Astrocyte of the cerebellum (primary cell): Measurements from ENCODE around the gene SLX4IP.

Source experiments
- DNase-seq: peaks from one replicate; pipeline ENCODE4 v3.0.0-alpha.2; 2011; ENCODE audit warnings: low read depth
- H3K4me3 ChIP-seq: 2 replicates; pipeline ENCODE4 v1.5.1; 2011; ENCODE audit warnings: mild to moderate bottlenecking, low read depth, low read length, moderate library complexity
- CTCF ChIP-seq: IDR thresholded peaks from 2 replicates; pipeline ENCODE4 v1.5.1; 2012; ENCODE audit warnings: low read length, low read depth, moderate library complexity, mild to moderate bottlenecking; ENCODE audit errors: missing control alignments
- in situ Hi-C: cut with HindIII; loops from 2 replicates; pipeline ENCODE4 v1.10.0; 2017; ENCODE audit warnings: low sequenced_read_pairs

Gene SLX4IP

DNA sequence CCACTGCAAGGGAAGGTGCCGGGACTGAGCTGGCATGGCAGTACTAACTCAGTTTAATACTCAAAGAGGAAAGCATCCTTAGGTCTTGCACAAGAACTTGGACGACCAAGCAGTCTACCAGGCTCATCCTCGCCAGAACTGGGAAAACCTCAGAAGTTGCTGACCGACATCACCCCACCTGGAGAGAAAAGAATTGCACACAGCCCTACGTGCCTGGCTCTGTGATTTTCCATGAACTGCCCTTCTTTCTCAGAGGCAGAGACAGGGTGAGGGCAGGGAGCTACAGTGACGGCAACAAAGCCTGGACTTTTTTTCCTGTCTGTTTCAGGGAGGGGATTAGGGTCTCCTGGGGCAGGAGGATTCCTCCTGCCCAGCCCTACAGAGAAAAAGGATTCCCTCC lies 230.7 kb downstream of the SLX4IP start:
- H3K4me3 ChIP-seq, result no peak overlapping the region
- no peak for DNase-seq
- TF ChIP-seq CTCF, result no peak
- in situ Hi-C loops, result no loop called here

DNA sequence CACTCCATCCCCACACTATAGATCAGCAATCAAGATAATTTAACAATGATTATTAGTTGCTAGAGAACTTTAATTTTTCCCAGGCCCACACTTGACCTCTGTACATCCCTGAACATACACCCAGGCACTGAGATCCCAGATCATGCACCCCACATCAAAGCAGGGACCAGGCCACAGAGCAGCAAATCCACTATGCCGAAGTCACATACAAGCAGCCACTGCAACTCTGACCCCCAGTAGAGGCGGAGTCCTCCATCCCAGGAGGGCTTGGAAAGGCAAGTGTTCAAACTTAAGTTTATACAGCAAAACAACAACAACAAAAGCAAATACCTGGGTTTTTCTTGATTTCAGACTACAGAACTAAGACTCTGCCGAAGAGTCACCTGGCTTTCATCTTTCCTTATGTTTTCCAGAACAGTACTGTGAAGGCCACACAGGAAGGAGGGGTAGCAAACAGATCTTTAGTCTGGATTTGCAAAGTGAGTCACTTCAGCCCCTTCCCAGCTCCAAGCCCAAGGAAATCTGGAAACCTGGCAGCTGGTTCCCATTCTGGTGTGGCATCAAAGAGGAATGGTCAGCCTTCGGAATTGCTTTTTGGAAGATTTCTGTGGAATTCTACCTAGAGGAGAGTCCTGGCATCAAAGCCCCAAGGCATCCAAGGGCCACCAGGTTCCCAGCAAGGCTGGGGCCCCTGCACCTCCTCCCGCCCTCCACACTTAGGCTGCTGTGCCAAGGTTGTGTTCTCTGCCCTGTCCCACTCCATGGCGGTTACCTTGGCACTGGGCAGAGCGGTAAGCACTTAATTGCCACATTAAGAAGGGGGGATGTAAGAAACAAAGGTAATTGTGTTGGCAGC lies 231.3 kb downstream of the SLX4IP start:
- DNase-seq, result no peak
- TF ChIP-seq CTCF, result no peak
- H3K4me3 ChIP-seq, result no peak overlapping the region
- in situ Hi-C loops, result no loop called here

DNA sequence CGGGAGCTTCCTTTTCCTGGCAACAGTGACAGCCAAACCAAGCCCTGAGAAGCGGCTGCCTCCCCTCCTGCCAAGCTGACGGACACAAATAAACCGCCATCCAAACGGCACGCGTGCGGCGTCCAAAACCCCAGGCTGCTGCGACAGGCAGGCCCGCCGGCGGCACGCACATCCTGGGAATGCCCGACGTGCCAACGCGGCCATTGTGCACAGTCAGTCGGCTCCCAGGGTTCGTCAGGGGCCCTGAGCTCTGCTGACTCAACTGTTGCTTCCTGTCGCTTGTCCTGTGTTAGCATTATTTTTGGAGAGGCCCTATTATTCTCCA lies 231.9 kb downstream of the SLX4IP start:
- H3K4me3 ChIP-seq, result no peak overlapping the region
- in situ Hi-C loops, result no loop called here
- DNase-seq, result no peak
- no peak for TF ChIP-seq CTCF

DNA sequence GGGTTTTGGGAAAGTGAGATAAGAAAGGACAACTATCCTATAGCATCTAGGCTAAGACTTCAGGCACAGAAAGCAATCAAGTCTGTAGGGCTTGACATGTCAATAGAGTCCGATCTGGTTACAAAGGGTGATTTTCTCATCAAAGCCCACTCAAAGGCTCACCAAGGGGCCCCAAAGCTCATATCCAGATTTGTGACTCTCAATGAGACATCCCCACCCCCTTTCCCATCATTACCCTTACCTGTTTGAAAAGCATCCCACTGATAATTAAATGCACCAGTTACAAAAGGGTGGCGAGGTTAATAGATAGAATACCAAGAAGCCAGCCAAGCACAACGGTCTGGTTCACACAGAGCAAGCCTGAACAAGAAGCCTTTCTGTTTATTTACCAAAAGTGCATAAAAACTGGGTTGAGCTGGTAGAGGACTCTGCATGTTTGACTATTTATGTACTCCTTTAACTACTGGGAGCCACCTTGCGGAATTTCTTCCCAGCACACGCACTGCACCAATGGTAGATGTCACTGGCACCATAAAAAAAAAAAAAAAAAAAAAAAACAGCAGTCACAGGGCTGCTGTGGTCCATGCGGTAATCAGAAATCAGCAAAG lies 232.6 kb downstream of the SLX4IP start:
- TF ChIP-seq CTCF, result no peak
- no peak for DNase-seq
- in situ Hi-C loops, result no loop called here
- H3K4me3 ChIP-seq, result no peak overlapping the region

- no peak for DNase-seq
- in situ Hi-C loops, result no loop called here
- H3K4me3 ChIP-seq, result no peak overlapping the region
- no peak for TF ChIP-seq CTCF
These were observed 233.7 kb downstream of the SLX4IP start for GRCh38 chr20:10668677-10669368.

DNA sequence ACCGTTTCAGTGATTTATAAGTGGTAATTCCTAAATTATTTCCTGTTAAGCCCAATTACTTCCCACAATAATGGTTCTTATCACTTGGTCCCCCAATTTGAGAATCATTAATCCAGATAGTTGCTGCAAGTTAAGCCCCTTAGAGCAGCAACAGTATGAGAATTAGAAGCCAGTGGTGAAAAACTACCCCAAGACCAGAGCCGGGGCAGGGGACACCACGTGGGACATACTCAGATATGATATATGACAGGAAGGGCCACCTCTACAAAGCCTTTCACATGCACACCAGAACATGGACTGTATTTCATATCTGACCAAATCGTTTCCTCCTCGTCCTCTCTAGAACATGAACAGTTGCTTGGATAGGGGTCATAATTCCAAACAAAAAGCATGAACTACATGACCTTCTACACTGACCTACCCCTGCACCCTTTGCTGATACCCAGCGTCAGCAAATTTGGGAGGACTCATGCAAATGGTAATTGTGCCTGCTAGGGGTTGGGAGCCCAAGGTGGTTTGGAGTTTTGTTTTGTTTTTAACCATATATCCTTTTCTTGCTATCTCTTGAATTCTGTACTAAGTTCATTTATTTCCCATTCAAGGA lies 234.8 kb downstream of the SLX4IP start:
- no peak for DNase-seq
- no peak overlapping the region for H3K4me3 ChIP-seq
- TF ChIP-seq CTCF, result no peak
- in situ Hi-C loops, result no loop called here
